Suprapubic skin (tissue), 4 donors: ENCODE measurements around the gene KIF19. TPM values are rescaled to one million over a fixed set of nuclear protein-coding genes. Genes with fewer than 3 reads are reported as not detected.
A peak's percentile ranks its signal among the peaks of the same experiment; 100 is the strongest.

Experiments
- DNase-seq, 2 donors: peaks; one replicate each; pipeline ENCODE4 v3.0.0-alpha.2; 2019; ENCODE audit warnings: low spot score in 2 of 2
- H3K27ac ChIP-seq: fragments of 200-600 bp; sonication (generic); one replicate; pipeline ENCODE4 v1.5.1; 2019
- H3K27me3 ChIP-seq: fragments of 200-600 bp; sonication (generic); one replicate; pipeline ENCODE4 v1.5.1; 2019
- H3K36me3 ChIP-seq: fragments of 200-600 bp; sonication (generic); one replicate; pipeline ENCODE4 v1.5.1; 2019
- H3K4me1 ChIP-seq: fragments of 200-600 bp; sonication (generic); one replicate; pipeline ENCODE4 v1.5.1; 2019
- H3K4me3 ChIP-seq: fragments of 200-600 bp; sonication (generic); one replicate; pipeline ENCODE4 v1.5.1; 2019; ENCODE audit warnings: mild to moderate bottlenecking
- H3K9me3 ChIP-seq: fragments of 200-600 bp; sonication (generic); one replicate; pipeline ENCODE4 v1.5.1; 2019
- CTCF ChIP-seq, 2 donors: fragments of 200-600 bp in 1 of 2; fragments of 450-650 bp in 1 of 2; sonication (generic) in 1 of 2; IDR thresholded peaks; one replicate each; pipeline ENCODE4 v1.5.1; 2016 to 2019; ENCODE audit warnings: antibody characterized with exemption in 2 of 2, mild to moderate bottlenecking in 1 of 2, moderate library complexity in 1 of 2
- EP300 ChIP-seq: sonication (generic); formaldehyde crosslinking; IDR thresholded peaks from one replicate; pipeline ENCODE4 v1.6.1; 2017; ENCODE audit warnings: antibody characterized with exemption
- POLR2A ChIP-seq, 2 donors: fragments of 450-650 bp; IDR thresholded peaks; one replicate each; pipeline ENCODE4 v1.6.1; 2017; ENCODE audit warnings: antibody characterized with exemption in 2 of 2, mild to moderate bottlenecking in 2 of 2, moderate library complexity in 2 of 2
- POLR2AphosphoS5 ChIP-seq, 3 donors: sonication (generic); formaldehyde crosslinking; IDR thresholded peaks; one replicate each; pipeline ENCODE4 v1.6.1; 2017; ENCODE audit warnings: antibody characterized with exemption in 3 of 3
- WGBS: methylation state at CpG from one replicate; pipeline ENCODE4 v1.1.5; 2018; 5-methylcytosine and 5-hydroxymethylcytosine counted together
- total RNA-seq, 4 donors: library from RNA; depleted of rRNA; stranded (reverse); fragments of >200 nt; gene quantifications; one replicate each; pipeline ENCODE4 v1.1.0, GENCODE V29; 2016

The KIF19 gene
- total RNA-seq, 4 donors from 2014 or later = 0.34 to 1.3 (median 1.0) TPM

DNA sequence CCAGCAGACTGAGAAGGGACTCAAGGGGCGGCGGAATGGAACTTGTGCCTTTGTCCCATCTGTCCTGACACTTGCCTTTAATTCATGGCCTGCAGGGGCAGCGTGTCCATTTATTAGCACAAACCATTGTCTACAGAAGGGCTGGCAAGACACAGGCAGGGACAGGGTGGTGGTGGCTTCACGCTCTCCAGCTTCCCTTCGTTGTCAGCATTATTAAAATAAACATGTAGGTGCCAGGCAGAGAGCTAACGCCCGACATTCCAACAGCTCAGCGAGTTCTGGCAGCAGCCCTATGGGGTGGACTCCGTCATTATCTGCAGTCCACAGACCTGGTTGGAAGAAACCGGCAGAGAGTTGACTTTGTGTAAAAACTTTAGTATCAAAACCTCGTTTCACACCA, 35.7 kb upstream of the KIF19 start:
- DNase-seq = no peak
- Histone ChIP-seq H3K9me3 (no peaks in the 10 kb centered on the region), H3K4me1 (peaks cover 18% of the 10 kb centered on the region), H3K4me3 (no peak overlapping the region), H3K36me3 (no peaks in the 10 kb centered on the region), H3K27me3 (no peaks in the 10 kb centered on the region), H3K27ac (no peak overlapping the region)
- 32% methylated on average over 11 of the region's 11 CpGs for WGBS
- no peak for TF ChIP-seq CTCF (IDR thresholded peaks at IDR 0.05)
- TF ChIP-seq POLR2A (IDR thresholded peaks at IDR 0.05) = no peak
- TF ChIP-seq EP300 = no peak
- TF ChIP-seq POLR2AphosphoS5 (IDR thresholded peaks at IDR 0.05) = no peak

DNA sequence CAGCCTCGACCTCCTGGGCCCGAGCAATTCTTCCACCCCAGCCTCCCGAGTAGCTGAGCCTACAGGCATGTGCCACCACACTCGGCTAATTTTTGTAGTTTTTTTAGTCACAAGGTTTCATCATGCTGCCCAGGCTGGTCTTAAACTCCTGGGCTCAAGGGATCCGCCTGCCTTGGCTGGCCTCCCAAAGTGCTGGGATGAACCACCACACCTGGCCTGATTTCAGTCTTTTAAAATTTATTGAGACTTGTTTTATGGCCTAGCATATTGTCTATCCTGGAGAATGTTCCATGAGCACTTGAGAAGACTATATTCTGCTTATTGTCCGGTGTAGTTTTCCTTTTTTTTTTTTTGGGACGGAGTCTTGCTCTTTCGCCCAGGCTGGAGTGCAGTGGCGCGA, 33.5 kb upstream of the KIF19 start:
- H3K9me3 ChIP-seq = no peaks in the 10 kb centered on the region
- WGBS = 70% methylated on average over 10 of the region's 10 CpGs
- no peak for DNase-seq
- no peaks in the 10 kb centered on the region for H3K27me3 ChIP-seq
- H3K27ac ChIP-seq = no peak overlapping the region
- TF ChIP-seq POLR2AphosphoS5 (IDR thresholded peaks at IDR 0.05) (no peak), EP300 (no peak), CTCF (IDR thresholded peaks at IDR 0.05) (no peak)
- H3K4me1 ChIP-seq = peaks cover 21% of the 10 kb centered on the region
- no peaks in the 10 kb centered on the region for H3K36me3 ChIP-seq
- H3K4me3 ChIP-seq = no peak overlapping the region

GRCh38 chr17:74295625-74296547, 30.1 kb upstream of the KIF19 start:
- no peak overlapping the region for H3K27ac ChIP-seq
- H3K36me3 ChIP-seq = no peaks in the 10 kb centered on the region
- DNase-seq = no peak
- peaks cover 12% of the 10 kb centered on the region for H3K27me3 ChIP-seq
- WGBS = 70% methylated on average over 10 of the region's 10 CpGs
- peaks cover 7% of the 10 kb centered on the region for H3K4me1 ChIP-seq
- H3K4me3 ChIP-seq = no peak overlapping the region
- TF ChIP-seq EP300 = no peak
- TF ChIP-seq CTCF (IDR thresholded peaks at IDR 0.05) = no peak
- TF ChIP-seq POLR2A (IDR thresholded peaks at IDR 0.05) = no peak
- TF ChIP-seq POLR2AphosphoS5 (IDR thresholded peaks at IDR 0.05) = no peak
- no peaks in the 10 kb centered on the region for H3K9me3 ChIP-seq

GRCh38 chr17:74296548-74296936, 29.5 kb upstream of the KIF19 start:
- H3K36me3 ChIP-seq = no peaks in the 10 kb centered on the region
- no peaks in the 10 kb centered on the region for H3K9me3 ChIP-seq
- WGBS = 15% methylated on average over 4 of the region's 5 CpGs
- peaks cover 6% of the 10 kb centered on the region for H3K4me1 ChIP-seq
- no peak overlapping the region for H3K4me3 ChIP-seq
- TF ChIP-seq POLR2A (IDR thresholded peaks at IDR 0.05) (no peak), POLR2AphosphoS5 (IDR thresholded peaks at IDR 0.05) (no peak), CTCF (IDR thresholded peaks at IDR 0.05) (peak in 1 of 2 donors; percentile 39)
- no peak for DNase-seq
- no peak overlapping the region for H3K27ac ChIP-seq
- H3K27me3 ChIP-seq = peaks cover 12% of the 10 kb centered on the region

- Histone ChIP-seq H3K4me3 (no peak overlapping the region), H3K9me3 (no peaks in the 10 kb centered on the region), H3K27me3 (peaks cover 12% of the 10 kb centered on the region), H3K4me1 (peaks cover 3% of the 10 kb centered on the region), H3K36me3 (no peaks in the 10 kb centered on the region), H3K27ac (no peak overlapping the region)
- TF ChIP-seq POLR2A (IDR thresholded peaks at IDR 0.05) (no peak), POLR2AphosphoS5 (IDR thresholded peaks at IDR 0.05) (no peak), CTCF (IDR thresholded peaks at IDR 0.05) (no peak), EP300 (no peak)
- 32% methylated on average over 4 of the region's 4 CpGs for WGBS
- no peak for DNase-seq
These were observed 28.1 kb upstream of the KIF19 start for GRCh38 chr17:74297941-74298340.
